Urinary bladder (tissue), 4 donors: ENCODE measurements around the gene ZNF384. TPM values are rescaled to one million over a fixed set of nuclear protein-coding genes. Genes with fewer than 3 reads are reported as not detected.
A peak's percentile ranks its signal among the peaks of the same experiment; 100 is the strongest.

Source experiments
- DNase-seq: peaks from one replicate; pipeline ENCODE4 v3.0.0-alpha.2; 2015; ENCODE audit errors: extremely low spot score
- H3K27ac ChIP-seq: one replicate; pipeline ENCODE4 v1.5.1; 2013; ENCODE audit warnings: low read depth, mild to moderate bottlenecking, moderate library complexity
- H3K36me3 ChIP-seq: one replicate; pipeline ENCODE4 v1.6.1; 2013; ENCODE audit warnings: mild to moderate bottlenecking, moderate library complexity; ENCODE audit not compliant: insufficient read depth
- H3K4me1 ChIP-seq: one replicate; pipeline ENCODE4 v1.6.1; 2013; ENCODE audit warnings: mild to moderate bottlenecking, moderate library complexity; ENCODE audit not compliant: insufficient read depth
- H3K4me3 ChIP-seq: one replicate; pipeline ENCODE4 v1.5.1; 2013; ENCODE audit warnings: low read depth, low read length
- WGBS: extraction: QIAGEN DNeasy Blood & Tissue Kit; methylation state at CpG from one replicate; pipeline ENCODE4 v1.1.7; 2013; 5-methylcytosine and 5-hydroxymethylcytosine counted together
- polyA plus RNA-seq: library from polyadenylated mRNA; stranded (reverse); fragments of 200-250 nt; gene quantifications from one replicate; pipeline ENCODE4 v1.2.3, GENCODE V29; 2013
- total RNA-seq: library from RNA; depleted of rRNA; stranded (reverse); fragments of >200 nt; gene quantifications from one replicate; pipeline ENCODE4 v1.2.3, GENCODE V29; 2014
- donor health status: healthy with polysubstance abuse.
- donor health status: healthy.

The ZNF384 gene
- total RNA-seq (19.9 TPM), polyA plus RNA-seq (49.0 TPM)

- Histone ChIP-seq H3K4me1 (no peaks in the 10 kb centered on the region), H3K4me3 (peak within 1 kb of the TSS; percentile 67), H3K36me3 (no peaks in the 10 kb centered on the region), H3K27ac (peak within 1 kb of the TSS; percentile 94)
- DNase-seq, result peak; percentile 98
- under 1% methylated on average over 72 of the region's 72 CpGs for WGBS
Observed at GRCh38 chr12:6688999-6689882, at the start of gene ZNF384. TSS of gene ZNF384 (minus strand) at chr12:6689375. CDS start at chr12:6679520, 9,855 bp downstream.

- H3K27ac ChIP-seq, result no peak overlapping the region
- 95% methylated on average over 5 of the region's 5 CpGs for WGBS
Observed at GRCh38 chr12:6736754-6737153, 47.6 kb upstream of the ZNF384 start.

GRCh38 chr12:6735448-6736191, 46.4 kb upstream of the ZNF384 start:
- Histone ChIP-seq H3K36me3 (no peaks in the 10 kb centered on the region), H3K4me1 (no peaks in the 10 kb centered on the region), H3K27ac (no peak overlapping the region), H3K4me3 (no peak overlapping the region)
- peak; percentile 77 for DNase-seq
- WGBS, result 31% methylated on average over 8 of the region's 8 CpGs

More at GRCh38 chr12:6736754-6737153, 47.6 kb upstream of the ZNF384 start:
- Histone ChIP-seq H3K4me3 (no peak overlapping the region), H3K36me3 (no peaks in the 10 kb centered on the region), H3K4me1 (no peaks in the 10 kb centered on the region)
- DNase-seq, result no peak

- Histone ChIP-seq H3K4me3 (no peak overlapping the region), H3K27ac (no peak overlapping the region), H3K36me3 (no peaks in the 10 kb centered on the region), H3K4me1 (no peaks in the 10 kb centered on the region)
- DNase-seq, result no peak
- 78% methylated on average over 10 of the region's 10 CpGs for WGBS
Observed at GRCh38 chr12:6734506-6735387, 45.6 kb upstream of the ZNF384 start.

- WGBS, result 94% methylated on average over 8 of the region's 8 CpGs
- Histone ChIP-seq H3K36me3 (no peaks in the 10 kb centered on the region), H3K4me1 (no peaks in the 10 kb centered on the region), H3K27ac (no peak overlapping the region), H3K4me3 (no peak overlapping the region)
- no peak for DNase-seq
Observed at GRCh38 chr12:6730169-6730568, 41.0 kb upstream of the ZNF384 start.

- Histone ChIP-seq H3K4me1 (no peaks in the 10 kb centered on the region), H3K36me3 (no peaks in the 10 kb centered on the region), H3K4me3 (no peak overlapping the region), H3K27ac (no peak overlapping the region)
- no peak for DNase-seq
- WGBS, result 95% methylated on average over 18 of the region's 18 CpGs
Observed at GRCh38 chr12:6729186-6729585, 40.0 kb upstream of the ZNF384 start.

- H3K4me3 ChIP-seq, result no peak overlapping the region
- H3K27ac ChIP-seq, result no peak overlapping the region
- WGBS, result 92% methylated on average over 7 of the region's 7 CpGs
- no peaks in the 10 kb centered on the region for H3K4me1 ChIP-seq
- H3K36me3 ChIP-seq, result no peaks in the 10 kb centered on the region
- DNase-seq, result no peak
Observed at GRCh38 chr12:6725350-6725749, 36.2 kb upstream of the ZNF384 start.

- no peak for DNase-seq
- peak overlapping the region; percentile 57 for H3K4me3 ChIP-seq
- H3K27ac ChIP-seq, result peak overlapping the region; percentile 70
- 15% methylated on average over 10 of the region's 10 CpGs for WGBS
- H3K36me3 ChIP-seq, result no peaks in the 10 kb centered on the region
- H3K4me1 ChIP-seq, result no peaks in the 10 kb centered on the region
Observed at GRCh38 chr12:6724409-6724797, 35.2 kb upstream of the ZNF384 start.

- peak within 1 kb of the TSS; percentile 75 for H3K27ac ChIP-seq
- peak within 1 kb of the TSS; percentile 57 for H3K4me3 ChIP-seq
- H3K4me1 ChIP-seq, result no peaks in the 10 kb centered on the region
- H3K36me3 ChIP-seq, result no peaks in the 10 kb centered on the region
- under 1% methylated on average over 49 of the region's 49 CpGs for WGBS
- peak; percentile 96 for DNase-seq
Observed at GRCh38 chr12:6723607-6724408, 34.6 kb upstream of the ZNF384 start, which contains the start of gene COPS7A. TSS of gene COPS7A (plus strand) at chr12:6724046. CDS start at chr12:6724657, 611 bp downstream.

GRCh38 chr12:6722863-6723262, 33.7 kb upstream of the ZNF384 start:
- no peak for DNase-seq
- H3K27ac ChIP-seq, result no peak overlapping the region
- 77% methylated on average over 3 of the region's 3 CpGs for WGBS

GRCh38 chr12:6716874-6717437, 27.8 kb upstream of the ZNF384 start:
- H3K4me3 ChIP-seq, result no peak overlapping the region
- WGBS, result 77% methylated on average over 8 of the region's 10 CpGs
- DNase-seq, result no peak
- H3K36me3 ChIP-seq, result peaks cover 2% of the 10 kb centered on the region
- no peaks in the 10 kb centered on the region for H3K4me1 ChIP-seq
- no peak overlapping the region for H3K27ac ChIP-seq

More at GRCh38 chr12:6722863-6723262, 33.7 kb upstream of the ZNF384 start:
- no peak overlapping the region for H3K4me3 ChIP-seq
- H3K36me3 ChIP-seq, result peaks cover 2% of the 10 kb centered on the region
- H3K4me1 ChIP-seq, result no peaks in the 10 kb centered on the region
